H1 (cell line): Measurements from ENCODE around the gene TMTC2. TPM values are rescaled to one million over a fixed set of nuclear protein-coding genes. Genes with fewer than 3 reads are reported as not detected.

Experiments
- CTCF ChIA-PET: fragments of 300-600 bp; sonication (Branson Sonifier 250); formaldehyde crosslinking; loops from one replicate; lab custom pipeline; 2021; ENCODE audit not compliant: partially characterized antibody; lab: Charles Lee
- POLR2A ChIA-PET: fragments of 300-600 bp; sonication (Branson Sonifier 250); formaldehyde crosslinking; loops from one replicate; lab custom pipeline; 2021; ENCODE audit warnings: inconsistent platforms; ENCODE audit not compliant: partially characterized antibody; lab: Charles Lee
- DNase-seq, 2 experiments: peaks; one replicate each; pipeline versions ENCODE4 v3.0.0 to v3.0.0-alpha.2; 2010 to 2022; ENCODE audit warnings: low spot score in 2 of 2, low read depth in 1 of 2, mixed read lengths in 1 of 2
- FAIRE-seq: peaks from 2 replicates; lab custom pipeline; 2011; peaks lifted over from hg19 to GRCh38; lab: Jason Lieb, UNC
- H2AFZ ChIP-seq: 2 replicates; pipeline ENCODE4 v1.8.1; 2012; ENCODE audit warnings: low read length, inconsistent platforms
- H2AK5ac ChIP-seq: 2 replicates; pipeline ENCODE4 v1.6.1; 2013; ENCODE audit warnings: low read depth, low read length
- H2BK120ac ChIP-seq: replicated peaks from 2 replicates; pipeline ENCODE3; 2013; ENCODE audit warnings: low read depth, low read length, inconsistent platforms
- H2BK12ac ChIP-seq: 2 replicates; pipeline ENCODE4 v1.6.1; 2013; ENCODE audit warnings: low read depth, low read length
- H2BK15ac ChIP-seq: 2 replicates; pipeline ENCODE4 v1.6.1; 2013; ENCODE audit warnings: low read length
- H2BK20ac ChIP-seq: 2 replicates; pipeline ENCODE4 v1.6.1; 2013; ENCODE audit warnings: low read length
- H2BK5ac ChIP-seq: 2 replicates; pipeline ENCODE4 v1.6.1; 2013; ENCODE audit warnings: low read depth, low read length
- H3K14ac ChIP-seq: 2 replicates; pipeline ENCODE4 v1.6.1; 2013; ENCODE audit warnings: inconsistent platforms; ENCODE audit not compliant: insufficient read length
- H3K18ac ChIP-seq: 2 replicates; pipeline ENCODE4 v1.6.1; 2013; ENCODE audit warnings: low read length; ENCODE audit errors: extremely low read depth
- H3K23ac ChIP-seq: 2 replicates; pipeline ENCODE4 v1.6.1; 2013; ENCODE audit warnings: inconsistent platforms; ENCODE audit not compliant: insufficient read length
- H3K23me2 ChIP-seq: 2 replicates; pipeline ENCODE4 v1.6.1; 2013; ENCODE audit warnings: low read depth, low read length
- H3K27ac ChIP-seq: 2 replicates; pipeline ENCODE4 v1.6.1; 2011; ENCODE audit warnings: low read depth, low read length, inconsistent platforms
- H3K27me3 ChIP-seq, 4 experiments: replicated peaks in 1 of 4; 1 replicate in 1 of 4; 2 replicates in 3 of 4; pipeline versions ENCODE4 v1.6.1 to v1.8.1; 2011 to 2013; ENCODE audit warnings: low read length in 3 of 4, mild to moderate bottlenecking in 3 of 4, inconsistent platforms in 2 of 4, mixed read lengths in 2 of 4, moderate library complexity in 1 of 4; ENCODE audit not compliant: control insufficient read depth in 3 of 4, insufficient read depth in 3 of 4; ENCODE audit errors: extremely low read depth in 1 of 4
- H3K36me3 ChIP-seq, 4 experiments: 2 replicates each; pipeline versions ENCODE4 v1.6.1 to v1.8.1; 2011 to 2013; ENCODE audit warnings: mild to moderate bottlenecking in 4 of 4, low read length in 3 of 4, moderate library complexity in 2 of 4, control low read depth in 1 of 4, inconsistent platforms in 1 of 4; ENCODE audit not compliant: insufficient read depth in 4 of 4, control insufficient read depth in 2 of 4
- H3K4ac ChIP-seq: replicated peaks from 2 replicates; pipeline ENCODE3; 2013; ENCODE audit warnings: low read length, low read depth, mixed read lengths, inconsistent platforms; ENCODE audit not compliant: insufficient read length
- H3K4me1 ChIP-seq, 4 experiments: replicated peaks in 1 of 4; 1 replicate in 1 of 4; 2 replicates in 3 of 4; pipeline versions ENCODE4 v1.6.1 to v1.8.1; 2011 to 2013; ENCODE audit warnings: low read length in 3 of 4, inconsistent platforms in 2 of 4, mixed read lengths in 1 of 4; ENCODE audit not compliant: insufficient read depth in 4 of 4, control insufficient read depth in 3 of 4
- H3K4me2 ChIP-seq, 2 experiments: 2 replicates each; pipeline versions ENCODE4 v1.6.1 to v1.8.1; 2011 to 2013; ENCODE audit warnings: low read depth in 2 of 2, low read length in 2 of 2, control low read depth in 1 of 2, inconsistent platforms in 1 of 2, mild to moderate bottlenecking in 1 of 2; ENCODE audit not compliant: insufficient read depth in 1 of 2
- H3K4me3 ChIP-seq, 4 experiments: fragments of 200-600, 300-600 bp in 1 of 4; sonication (generic), shearing (Covaris generic), sonication (Bioruptor Twin) in 1 of 4; 2 replicates each; pipeline versions ENCODE4 v1.5.1 to v1.8.1; 2011 to 2016; ENCODE audit warnings: low read length in 4 of 4, low read depth in 3 of 4, control low read depth in 2 of 4, inconsistent platforms in 2 of 4, mild to moderate bottlenecking in 2 of 4, mixed read lengths in 1 of 4, moderate library complexity in 1 of 4; ENCODE audit not compliant: insufficient read depth in 2 of 4; ENCODE audit errors: extremely low read depth in 1 of 4
- H3K56ac ChIP-seq: replicated peaks from 2 replicates; pipeline ENCODE3; 2013; ENCODE audit warnings: low read depth, mild to moderate bottlenecking, mixed read lengths, low read length, inconsistent platforms; ENCODE audit not compliant: insufficient read length
- H3K79me1 ChIP-seq: 2 replicates; pipeline ENCODE4 v1.6.1; 2013; ENCODE audit warnings: low read depth, low read length, control low read depth
- H3K79me2 ChIP-seq, 2 experiments: 2 replicates each; pipeline versions ENCODE4 v1.6.1 to v1.8.1; 2012 to 2013; ENCODE audit warnings: low read length in 2 of 2, mild to moderate bottlenecking in 2 of 2, inconsistent platforms in 1 of 2; ENCODE audit not compliant: insufficient read depth in 2 of 2, control insufficient read depth in 1 of 2
- H3K9ac ChIP-seq, 4 experiments: replicated peaks in 1 of 4; 1 replicate in 1 of 4; 2 replicates in 3 of 4; pipeline versions ENCODE4 v1.6.1 to v1.8.1; 2011 to 2013; ENCODE audit warnings: low read depth in 3 of 4, low read length in 3 of 4, control low read depth in 2 of 4, mild to moderate bottlenecking in 2 of 4, moderate library complexity in 2 of 4, inconsistent platforms in 1 of 4; ENCODE audit errors: extremely low read depth in 1 of 4
- H3K9me3 ChIP-seq, 2 experiments: 2 replicates each; pipeline versions ENCODE4 v1.6.1 to v1.8.1; 2012 to 2013; ENCODE audit warnings: mild to moderate bottlenecking in 2 of 2, moderate library complexity in 2 of 2, control low read depth in 1 of 2, inconsistent platforms in 1 of 2, low read depth in 1 of 2, low read length in 1 of 2, mixed read lengths in 1 of 2; ENCODE audit not compliant: insufficient read depth in 2 of 2
- H4K20me1 ChIP-seq, 2 experiments: replicated peaks in 1 of 2; 2 replicates each; pipeline versions ENCODE3 to v1.8.1; 2011 to 2013; ENCODE audit warnings: inconsistent platforms in 2 of 2, low read length in 2 of 2, mild to moderate bottlenecking in 1 of 2; ENCODE audit not compliant: insufficient read depth in 2 of 2, control insufficient read depth in 1 of 2
- H4K5ac ChIP-seq: 2 replicates; pipeline ENCODE4 v1.6.1; 2013; ENCODE audit warnings: low read length, low read depth, mixed read lengths, inconsistent platforms; ENCODE audit not compliant: insufficient read length
- H4K8ac ChIP-seq: 2 replicates; pipeline ENCODE4 v1.8.0; 2013; ENCODE audit warnings: mild to moderate bottlenecking, moderate library complexity, low read length, inconsistent platforms; ENCODE audit not compliant: insufficient read depth; ENCODE audit errors: extremely low read depth
- H4K91ac ChIP-seq: replicated peaks from 2 replicates; pipeline ENCODE3; 2013; ENCODE audit warnings: low read length, mixed read lengths, inconsistent platforms; ENCODE audit not compliant: insufficient read length
- EP300 ChIP-seq, 2 experiments: IDR thresholded peaks; 1 replicate in 1 of 2; 2 replicates in 1 of 2; pipeline ENCODE4 v1.6.1; 2011 to 2012; ENCODE audit warnings: low read depth in 2 of 2, low read length in 2 of 2, mild to moderate bottlenecking in 2 of 2, borderline replicate concordance in 1 of 2, inconsistent platforms in 1 of 2, moderate library complexity in 1 of 2
- FOSL1 ChIP-seq: IDR thresholded peaks from 2 replicates; pipeline ENCODE4 v1.6.1; 2011; ENCODE audit warnings: mild to moderate bottlenecking, low read depth, low read length, moderate library complexity; ENCODE audit not compliant: insufficient read depth
- JUN ChIP-seq: IDR thresholded peaks from 2 replicates; pipeline ENCODE4 v1.6.1; 2011; ENCODE audit warnings: low read depth, mild to moderate bottlenecking, improper control_type of control experiment, low read length
- JUND ChIP-seq: IDR thresholded peaks from 2 replicates; pipeline ENCODE4 v1.6.1; 2011; ENCODE audit warnings: mild to moderate bottlenecking, improper control_type of control experiment, low read length
- KDM1A ChIP-seq: fragments of 200-600, 300-600 bp; sonication (generic); IDR thresholded peaks from 2 replicates; pipeline ENCODE4 v1.7.1; 2016; ENCODE audit warnings: mild to moderate bottlenecking, low read length, borderline replicate concordance
- POLR2AphosphoS5 ChIP-seq: IDR thresholded peaks from 2 replicates; pipeline ENCODE4 v1.6.1; 2011; ENCODE audit warnings: low read depth, low read length
- SIX5 ChIP-seq: IDR thresholded peaks from 2 replicates; pipeline ENCODE4 v1.6.1; 2011; ENCODE audit warnings: mild to moderate bottlenecking, low read depth, low read length
- polyA plus RNA-seq, 7 experiments: library from polyadenylated mRNA; depleted of rRNA in 3 of 7; stranded (reverse) in 5 of 7; unstranded in 2 of 7; fragments of >200 nt in 5 of 7; fragments of 200-250 nt in 2 of 7; gene quantifications; 1 replicate in 5 of 7; 2 replicates in 1 of 7; 4 replicates in 1 of 7; pipeline versions ENCODE4 v1.2.1 to v1.2.3, GENCODE V29; 2011 to 2013; ENCODE audit warnings: missing spikeins in 2 of 7, mixed read lengths in 2 of 7
- total RNA-seq: library from RNA; stranded (reverse); fragmentation: NEBNext Ultra II Directional; extraction: Animal tissue kit (Norgen Biotek cat#: 25700); gene quantifications from 2 replicates; pipeline ENCODE4 v1.2.1, GENCODE V29; 2021
- TF ChIP-seq, protein P1 (sequence below): IDR thresholded peaks from 2 replicates; pipeline ENCODE4 v1.6.1; 2011; ENCODE audit warnings: low read depth, mild to moderate bottlenecking, low read length; ENCODE audit not compliant: insufficient read depth

Gene TMTC2
- total and polyA plus RNA-seq, 2 of the 8 experiments (the other 6 are each of a cell fraction or from before 2014, with no cell fraction given), result 2.3 to 3.9 TPM

GRCh38 chr12:83183132-83183531 lies 496.4 kb downstream of the TMTC2 start:
- Histone ChIP-seq H4K5ac (no peak overlapping the region), H4K20me1 (no peaks in the 10 kb centered on the region), H2BK15ac (no peak overlapping the region), H3K56ac (no peak overlapping the region), H2BK5ac (no peak overlapping the region), H3K14ac (no peak overlapping the region), H3K36me3 (no peaks in the 10 kb centered on the region), H2AFZ (no peak overlapping the region), H3K4me2 (no peak overlapping the region), H4K8ac (no peak overlapping the region), H3K4ac (no peak overlapping the region), H2BK12ac (no peak overlapping the region), H2BK120ac (no peak overlapping the region), H4K91ac (no peak overlapping the region), H3K18ac (no peak overlapping the region), H3K9me3 (no peaks in the 10 kb centered on the region), H3K23ac (no peak overlapping the region), H3K4me1 (no peaks in the 10 kb centered on the region; a peak in 1 of 7 replicates), H2BK20ac (no peak overlapping the region), H3K9ac (no peak overlapping the region), H3K23me2 (no peaks in the 10 kb centered on the region), H3K27ac (no peak overlapping the region), H2AK5ac (no peak overlapping the region), H3K79me1 (no peaks in the 10 kb centered on the region), H3K27me3 (no peaks in the 10 kb centered on the region), H3K79me2 (no peaks in the 10 kb centered on the region), H3K4me3 (no peak overlapping the region)
- POLR2A ChIA-PET, result no interaction called here
- CTCF ChIA-PET, result no interaction called here
- no peak for TF ChIP-seq KDM1A
- TF ChIP-seq JUN, result no peak
- no peak for TF ChIP-seq JUND
- no peak for TF ChIP-seq EP300 (IDR thresholded peaks at IDR 0.05; ENCODE audit: borderline replicate concordance in 1 of 2, low read depth in 2 of 2, low read length in 2 of 2)
- TF ChIP-seq, protein P1, sequence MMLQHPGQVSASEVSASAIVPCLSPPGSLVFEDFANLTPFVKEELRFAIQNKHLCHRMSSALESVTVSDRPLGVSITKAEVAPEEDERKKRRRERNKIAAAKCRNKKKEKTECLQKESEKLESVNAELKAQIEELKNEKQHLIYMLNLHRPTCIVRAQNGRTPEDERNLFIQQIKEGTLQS, result no peak
- TF ChIP-seq POLR2AphosphoS5, result no peak
- TF ChIP-seq SIX5, result no peak
- no peak for TF ChIP-seq FOSL1
- FAIRE-seq (no peak), DNase-seq (no peak)
